Measurements from ENCODE around the gene ACO2. TPM values are rescaled to one million over a fixed set of nuclear protein-coding genes. Genes with fewer than 3 reads are reported as not detected.
A peak's percentile ranks its signal among the peaks of the same experiment; 100 is the strongest.

ACO2 gene
- total and polyA plus RNA-seq, 2 of the 13 experiments (the other 11 are each of a cell fraction or from before 2014, with no cell fraction given) = 19.2 to 45.6 TPM

GRCh38 chr22:41448189-41448808 is 20.6 kb upstream of the ACO2 start (continued):
- peak; percentile 86; the same call in 1 of the 2 replicates for TF ChIP-seq ZHX1 (CRISPR knock-in tag; IDR thresholded peaks at IDR 0.05; ENCODE audit: low read depth)
- TF ChIP-seq PBX2 (CRISPR knock-in tag; IDR thresholded peaks at IDR 0.05) = 0 out of 2 replicates have a peak, but pooled peaks have one; percentile 38
- TF ChIP-seq ZBTB40 (IDR thresholded peaks at IDR 0.05) = no peak
- TF ChIP-seq ZBTB40 (CRISPR knock-in tag; IDR thresholded peaks at IDR 0.05) = no peak; the same call in 1 of the 2 replicates
- no peak for TF ChIP-seq EEA1 (CRISPR knock-in tag; IDR thresholded peaks at IDR 0.05; ENCODE audit: borderline replicate concordance)
- TF ChIP-seq ZNF746 (CRISPR knock-in tag; IDR thresholded peaks at IDR 0.05) = peak; percentile 72; the same call in 1 of the 2 replicates
- peak; percentile 86 for TF ChIP-seq DRAP1 (CRISPR knock-in tag; IDR thresholded peaks at IDR 0.05)
- TF ChIP-seq JUN (CRISPR knock-in tag; IDR thresholded peaks at IDR 0.05) = 0 out of 2 replicates have a peak, but pooled peaks have one; percentile 32
- no peak for TF ChIP-seq ZNF800 (CRISPR knock-in tag; IDR thresholded peaks at IDR 0.05)
- TF ChIP-seq ATF3 (CRISPR knock-in tag; IDR thresholded peaks at IDR 0.05) = peak; percentile 28; the same call in 1 of the 2 replicates

Data from HepG2 (cell line).